SHP77 (cell line): Measurements from ENCODE around the gene GGNBP2.
"Not testable (repeated sequence)": the region's sequence is repeated elsewhere in the genome, so short reads cannot be mapped to it uniquely, and the experiment has no call there.

Experiments used
- DNase-seq, 2 experiments: peaks; one replicate each; lab custom pipeline; 2025; lab: John Stamatoyannopoulos, UW

Gene GGNBP2

DNA sequence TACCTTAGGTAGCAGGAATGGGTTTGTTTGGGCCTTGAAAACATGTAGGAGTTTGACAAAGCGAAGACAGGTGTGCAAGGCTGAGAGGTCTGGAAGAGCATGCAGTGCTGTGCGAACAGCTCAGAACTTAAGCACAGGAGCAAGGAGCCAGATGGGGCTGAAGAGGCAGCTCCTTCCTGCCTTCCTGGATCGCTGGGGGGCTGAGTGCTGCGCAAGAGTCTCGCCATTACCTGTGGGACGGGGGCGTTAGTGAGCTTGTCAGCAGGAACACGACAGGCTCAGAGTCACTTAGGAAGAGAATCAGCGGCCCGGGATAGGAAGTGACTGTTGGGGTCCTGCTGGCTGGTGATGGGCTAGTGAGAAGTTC, 56.2 kb downstream of the GGNBP2 start:
- DNase-seq = no peak

DNA sequence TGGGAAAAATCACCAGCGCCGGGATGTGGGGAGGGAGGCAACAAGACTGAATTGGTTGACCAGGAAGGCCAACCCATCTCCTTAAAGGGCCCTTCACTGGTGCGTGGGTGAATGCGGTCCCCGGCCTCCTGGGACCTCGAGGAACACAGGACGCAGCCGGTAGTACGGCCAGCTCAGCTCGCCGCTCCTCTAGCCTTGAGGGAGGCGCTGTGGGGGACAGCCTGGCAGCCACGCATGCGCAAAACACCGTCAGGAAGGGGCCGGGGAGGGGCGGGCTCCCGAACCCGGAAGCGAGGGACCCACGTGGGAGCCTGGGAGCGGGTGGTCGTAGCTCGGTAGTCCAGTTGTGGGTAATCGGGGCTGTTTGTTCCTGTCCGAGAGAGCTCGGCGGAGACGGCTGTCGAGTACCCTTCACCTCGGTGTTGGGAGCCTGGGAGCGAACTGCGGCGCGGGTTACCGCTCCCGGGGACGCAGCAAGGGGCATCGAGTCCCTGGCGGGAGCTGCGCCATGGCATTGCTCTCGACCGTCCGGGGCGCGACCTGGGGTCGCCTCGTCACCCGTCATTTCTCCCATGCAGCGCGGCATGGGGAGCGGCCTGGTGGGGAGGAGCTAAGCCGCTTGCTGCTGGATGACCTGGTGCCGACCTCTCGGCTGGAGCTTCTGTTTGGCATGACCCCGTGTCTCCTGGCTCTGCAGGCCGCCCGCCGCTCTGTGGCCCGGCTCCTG, 56.7 kb downstream of the GGNBP2 start, which contains the start of gene MRM1:
TSS of gene MRM1 (plus strand) at position 281 of the 727 bp plus-strand sequence. CDS start at position 509, 228 bp downstream.
- DNase-seq = peak; percentile 84 to 93

DNA sequence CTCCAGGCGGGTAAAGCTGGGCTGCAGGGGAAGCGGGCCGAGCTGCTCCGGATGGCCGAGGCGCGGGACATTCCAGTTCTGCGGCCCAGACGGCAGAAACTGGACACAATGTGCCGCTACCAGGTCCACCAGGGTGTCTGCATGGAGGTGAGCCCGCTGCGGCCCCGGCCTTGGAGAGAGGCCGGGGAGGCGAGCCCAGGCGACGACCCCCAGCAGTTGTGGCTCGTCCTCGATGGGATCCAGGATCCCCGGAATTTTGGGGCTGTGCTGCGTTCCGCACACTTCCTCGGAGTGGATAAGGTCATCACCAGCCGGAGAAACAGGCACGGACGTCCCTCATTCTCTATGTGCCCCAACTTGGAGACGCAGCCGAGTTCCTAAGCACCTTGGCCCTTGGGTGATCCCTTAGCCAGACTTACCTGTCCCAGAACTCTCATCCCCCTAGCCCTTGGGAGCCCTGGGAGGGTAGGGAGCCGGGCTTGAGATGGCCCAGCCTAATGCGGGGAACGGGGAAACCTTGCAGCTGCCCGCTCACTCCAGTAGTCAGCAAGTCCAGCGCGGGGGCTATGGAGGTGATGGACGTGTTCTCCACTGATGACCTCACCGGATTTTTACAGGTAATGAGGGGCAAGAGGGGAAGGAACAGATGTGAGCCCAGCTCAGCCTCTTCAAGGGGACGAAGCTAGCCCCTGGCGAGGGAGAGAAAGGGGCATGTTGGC, 57.5 kb downstream of the GGNBP2 start:
- DNase-seq = no peak

DNA sequence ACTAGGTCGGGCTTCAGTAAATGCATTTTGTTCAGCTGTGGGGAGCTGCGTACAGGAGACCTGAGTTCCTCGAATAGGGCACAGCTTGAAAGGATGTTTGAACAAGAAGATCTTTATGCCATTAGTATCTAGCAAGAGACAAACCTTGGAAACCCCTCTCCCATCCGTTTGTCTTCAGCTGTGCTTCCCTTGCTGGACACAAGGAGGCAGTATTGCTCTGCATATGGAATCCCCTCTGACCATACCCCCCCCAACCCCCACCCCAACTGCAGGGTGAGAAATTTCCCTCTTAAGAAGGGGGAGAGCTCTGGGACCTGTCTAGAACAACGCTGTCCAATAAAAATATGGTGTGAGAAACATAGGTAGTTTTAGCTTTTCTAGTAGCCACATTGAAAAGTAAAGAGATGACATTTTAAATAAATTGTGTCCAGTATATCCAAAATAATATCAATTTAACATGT, 58.2 kb downstream of the GGNBP2 start:
- peak; percentile 50 to 57 for DNase-seq

DNA sequence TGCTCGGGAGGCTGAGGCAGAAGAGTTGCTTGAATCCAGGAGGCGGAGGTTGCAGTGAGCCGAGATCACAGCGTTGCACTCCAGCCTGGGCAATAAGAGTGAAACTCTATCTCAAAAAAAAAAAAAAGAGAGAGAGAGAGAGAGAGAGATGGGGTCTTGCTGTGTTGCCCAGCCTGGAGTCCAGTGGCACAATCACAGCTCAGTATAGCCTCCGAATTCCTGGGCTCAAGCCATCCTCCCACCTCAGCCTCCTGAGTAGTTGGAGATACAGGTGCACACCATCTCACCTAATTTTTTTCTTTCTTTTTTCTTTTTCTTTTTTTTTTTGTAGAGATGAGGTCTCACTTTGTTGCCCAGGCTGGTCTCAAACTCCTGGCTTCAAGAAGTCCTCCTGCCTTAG, 60.3 kb downstream of the GGNBP2 start:
- DNase-seq = not testable (repeated sequence)

DNA sequence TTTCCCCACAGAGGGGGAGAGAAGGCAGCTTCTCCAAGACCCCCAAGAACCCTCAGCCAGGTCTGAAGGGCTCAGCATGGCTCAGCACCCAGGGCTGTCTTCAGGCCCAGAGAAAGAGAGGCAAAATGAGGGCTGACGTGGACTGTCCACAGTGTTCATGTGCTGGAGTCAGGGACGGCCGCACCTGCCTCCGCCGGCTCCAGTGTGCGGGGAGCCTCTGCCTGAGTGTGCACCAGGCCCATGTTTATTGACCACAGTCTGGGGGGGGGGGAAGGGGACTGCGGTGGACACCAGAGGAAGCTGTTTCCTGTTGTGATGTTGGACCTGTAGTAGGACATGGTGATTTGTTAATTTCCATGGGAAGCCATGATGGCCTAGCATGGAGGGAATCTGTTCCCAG, 63.6 kb downstream of the GGNBP2 start:
- peak; percentile 36 to 58 for DNase-seq

DNA sequence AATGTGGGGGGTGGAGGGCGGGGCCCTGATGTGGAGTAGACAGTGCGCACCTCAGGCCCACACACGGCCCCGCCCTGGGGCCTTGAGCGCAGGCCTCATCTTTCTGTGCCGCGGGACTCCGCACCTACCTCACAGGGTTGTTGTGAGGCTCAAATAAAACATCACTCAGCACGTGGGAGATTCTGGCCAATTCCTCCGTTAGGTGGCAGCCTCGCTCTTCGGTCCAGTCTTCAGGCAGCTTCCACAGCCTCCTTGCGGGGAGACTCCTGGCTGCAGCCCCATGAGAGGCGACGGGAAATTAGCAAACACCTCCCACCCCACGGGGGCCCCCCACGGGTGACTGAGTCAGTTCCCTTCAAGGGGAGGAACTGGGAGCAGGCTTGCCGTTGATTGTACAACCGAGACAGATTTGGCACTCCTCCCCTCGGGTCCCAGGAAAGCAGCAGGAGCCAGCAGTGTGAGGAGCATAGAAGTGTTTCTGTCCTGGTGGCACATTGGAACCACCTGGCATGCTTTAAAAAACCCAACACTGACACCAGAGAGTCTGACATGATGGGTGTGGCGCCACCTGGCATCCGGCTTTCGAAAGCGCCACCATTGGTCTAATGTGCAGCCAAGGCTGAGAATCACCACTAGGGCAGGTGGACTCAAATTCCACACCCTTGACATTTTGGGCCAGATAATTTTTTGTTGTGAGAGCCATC, 64.2 kb downstream of the GGNBP2 start:
- DNase-seq = peak; percentile 56 to 72

DNA sequence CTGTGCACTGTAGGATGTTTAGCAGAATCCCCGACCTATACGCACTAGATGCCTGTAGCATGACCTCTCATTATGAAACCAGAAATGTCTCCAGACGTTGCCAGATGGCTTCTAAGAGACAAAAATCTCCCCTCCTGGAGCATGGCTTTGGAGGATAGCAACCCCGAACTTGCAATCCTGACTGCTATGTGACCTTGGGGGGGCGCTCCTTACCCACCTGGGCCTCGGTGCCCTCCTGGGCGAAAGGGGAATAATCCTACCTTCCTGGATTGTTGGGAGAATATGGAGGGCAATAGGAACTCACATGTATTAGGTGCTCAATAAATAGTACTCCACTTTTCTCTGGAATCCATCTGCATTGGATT, 64.8 kb downstream of the GGNBP2 start:
- no peak for DNase-seq

DNA sequence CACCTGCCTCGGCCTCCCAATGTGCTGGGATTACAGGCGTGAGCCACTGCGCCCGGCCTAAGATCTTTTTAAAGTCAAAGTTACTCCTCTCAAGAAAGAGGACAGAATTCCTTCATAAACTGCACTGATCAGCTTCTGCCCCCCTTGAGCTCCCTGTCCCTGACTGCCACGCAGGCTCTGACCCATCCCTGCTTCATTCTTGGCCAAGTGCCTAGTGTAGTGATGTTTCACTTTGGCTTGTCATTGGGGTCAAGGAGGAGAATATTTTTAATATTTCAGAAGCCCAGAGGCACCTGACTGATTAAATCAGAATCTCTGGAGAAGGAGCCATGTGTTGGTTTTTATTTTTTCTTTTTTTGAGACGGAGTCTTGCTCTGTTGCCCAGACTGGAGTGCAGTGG, 65.8 kb downstream of the GGNBP2 start:
- no peak for DNase-seq

DNA sequence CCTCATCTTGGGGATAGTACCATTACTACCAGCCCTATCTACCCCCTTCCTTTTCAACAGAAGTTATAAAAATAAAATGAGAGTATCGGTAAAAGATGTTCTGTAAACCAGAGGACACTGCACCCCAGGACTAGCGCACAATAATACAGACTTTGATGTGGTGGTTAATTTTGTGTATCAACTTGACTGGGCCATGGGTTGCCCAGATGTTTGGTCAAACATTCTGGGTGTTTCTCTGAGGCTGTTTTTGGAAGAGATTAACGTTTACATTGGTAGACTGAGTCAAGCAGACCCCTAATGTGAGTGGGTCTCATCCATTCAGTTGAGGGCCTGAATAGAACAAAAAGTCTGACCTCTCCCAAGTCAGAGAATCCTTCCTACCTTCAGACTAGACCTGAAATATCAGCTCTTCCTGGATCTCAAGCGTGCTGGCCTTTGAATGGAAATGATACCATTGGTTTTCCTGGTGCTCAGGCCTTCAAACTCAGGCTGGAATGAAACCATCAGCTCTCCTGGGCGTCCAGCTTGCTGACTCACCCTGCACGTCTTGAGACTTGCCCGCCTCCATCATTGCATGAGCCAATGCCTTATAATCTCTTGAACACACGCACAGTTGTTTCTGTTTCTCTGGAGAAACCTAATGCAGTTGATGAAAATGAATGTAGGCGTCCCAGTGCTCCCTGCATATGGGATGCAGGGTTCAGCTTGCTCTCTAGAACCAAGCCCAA, 66.8 kb downstream of the GGNBP2 start:
- DNase-seq = no peak

DNA sequence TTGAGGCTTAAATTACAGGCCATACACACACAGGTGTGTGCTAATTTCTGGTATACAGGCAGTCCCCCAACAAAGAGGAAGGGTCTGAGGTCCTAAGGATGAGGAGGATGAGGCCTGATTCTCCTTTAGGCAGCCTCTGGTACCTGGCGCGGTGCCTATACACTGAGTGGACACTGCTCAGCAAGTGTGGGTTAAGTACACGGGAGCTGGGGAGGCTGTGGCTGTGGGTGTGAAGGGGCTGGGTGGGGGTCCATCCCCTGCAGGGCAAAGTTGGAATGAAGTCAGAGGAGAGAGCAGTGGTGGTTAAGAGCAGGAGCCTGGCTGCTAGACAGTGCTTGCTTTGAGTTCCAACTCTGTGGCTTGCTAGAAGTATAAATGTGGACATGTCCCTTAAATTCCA, 67.6 kb downstream of the GGNBP2 start:
- no peak for DNase-seq

DNA sequence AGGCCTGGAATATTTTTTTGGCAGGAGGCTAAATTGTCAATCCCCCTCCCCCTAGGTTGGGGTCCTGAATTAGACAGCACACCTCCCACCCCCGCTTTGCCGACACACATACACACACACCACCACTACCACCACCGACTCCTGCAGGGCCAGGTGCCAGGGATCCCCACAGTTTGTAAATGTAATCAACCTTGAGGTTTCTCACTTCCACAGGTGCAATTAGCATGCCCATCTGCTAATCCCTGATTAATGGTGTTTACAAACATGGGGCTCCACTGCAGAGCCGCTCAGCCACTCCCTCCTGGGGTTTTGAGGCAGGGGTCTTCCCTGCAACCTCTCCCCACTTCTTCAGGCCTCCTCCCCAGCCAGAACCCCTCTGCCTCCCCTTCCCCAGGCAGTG, 68.4 kb downstream of the GGNBP2 start:
- DNase-seq = no peak

DNA sequence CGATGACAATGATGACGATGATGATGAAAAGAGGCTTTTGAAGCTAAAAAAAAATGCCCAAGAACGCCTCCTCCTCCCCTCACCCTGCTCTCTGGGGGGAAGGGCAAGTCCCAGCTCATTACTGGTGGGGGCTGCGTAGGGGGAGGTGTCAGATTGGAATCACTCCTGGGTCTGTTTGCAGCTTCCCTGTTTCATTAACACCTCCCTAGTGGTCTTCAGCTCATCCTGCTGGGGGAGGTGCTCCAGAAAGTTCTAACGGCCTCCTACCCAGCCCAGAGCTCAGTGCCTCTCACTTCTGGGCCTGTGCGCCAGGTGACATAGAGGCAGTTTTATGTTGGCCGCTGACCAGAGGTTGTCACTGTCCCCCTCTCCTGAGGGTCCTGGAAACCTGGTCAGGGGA, 69.4 kb downstream of the GGNBP2 start:
- no peak for DNase-seq

DNA sequence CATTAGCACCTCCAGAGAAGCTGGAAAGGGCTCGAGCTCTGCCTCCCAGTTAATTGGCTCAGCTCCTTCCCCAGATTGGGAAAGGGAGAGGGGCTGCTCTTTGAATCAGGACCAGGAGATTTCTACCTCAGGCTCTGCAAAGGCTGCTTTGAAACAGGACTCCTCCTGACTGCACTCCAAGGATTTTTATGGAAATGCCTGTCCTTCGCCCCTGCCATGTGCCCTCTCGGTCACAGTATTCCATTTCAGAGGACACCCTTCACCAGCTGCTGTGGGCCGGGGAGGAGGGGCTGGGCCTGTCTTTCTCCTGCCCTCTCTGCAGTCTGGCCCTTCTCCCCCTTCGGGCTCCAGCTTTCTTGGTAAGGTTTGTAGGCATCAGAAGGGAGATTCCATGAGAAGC, 70.2 kb downstream of the GGNBP2 start:
- no peak for DNase-seq

DNA sequence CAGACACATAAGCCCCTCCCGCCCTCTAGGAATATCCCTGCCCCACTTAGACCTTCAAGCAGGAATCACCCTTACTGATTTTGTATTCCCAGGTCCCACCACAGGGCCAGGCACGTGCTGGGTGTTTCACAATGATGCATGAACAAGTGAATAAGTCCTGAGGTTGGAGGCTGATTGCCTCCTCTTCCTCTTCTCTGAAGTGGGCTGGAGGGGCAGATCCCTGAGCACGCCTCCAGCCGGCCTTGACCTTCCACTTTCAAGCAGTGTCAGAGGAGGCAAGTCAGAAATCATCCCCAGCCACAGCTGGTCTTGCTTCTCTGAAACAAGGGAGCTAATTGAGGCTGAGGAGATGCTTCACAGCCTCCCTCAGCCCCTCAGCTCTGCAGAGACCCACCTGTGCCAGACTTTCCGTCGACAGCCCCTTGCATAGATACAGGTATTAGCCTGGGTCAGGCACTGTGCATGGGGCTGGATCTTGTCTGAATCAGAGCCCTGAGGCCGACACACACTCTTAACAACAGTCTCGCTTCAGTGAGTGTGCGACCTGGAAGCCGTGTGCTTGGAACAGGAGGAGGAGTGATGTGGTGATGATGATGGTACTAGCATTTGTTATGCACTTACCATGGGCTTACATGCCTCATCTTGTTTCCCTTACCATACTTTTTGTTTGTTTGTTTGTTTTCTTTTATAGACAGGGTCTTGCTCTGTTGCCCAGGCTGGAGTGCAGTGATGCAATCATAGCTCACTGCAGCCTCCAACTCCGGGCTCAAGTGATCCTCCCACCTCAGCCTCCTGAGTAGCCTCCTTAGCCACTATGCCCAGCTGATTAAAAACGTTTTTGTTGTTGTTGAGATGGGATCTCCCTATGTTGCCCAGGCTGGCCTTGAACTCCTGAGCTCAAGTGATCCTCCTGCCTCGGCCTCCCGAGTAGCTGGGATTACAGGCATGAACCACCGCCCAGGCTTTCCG, 71.6 kb downstream of the GGNBP2 start:
- no peak for DNase-seq

DNA sequence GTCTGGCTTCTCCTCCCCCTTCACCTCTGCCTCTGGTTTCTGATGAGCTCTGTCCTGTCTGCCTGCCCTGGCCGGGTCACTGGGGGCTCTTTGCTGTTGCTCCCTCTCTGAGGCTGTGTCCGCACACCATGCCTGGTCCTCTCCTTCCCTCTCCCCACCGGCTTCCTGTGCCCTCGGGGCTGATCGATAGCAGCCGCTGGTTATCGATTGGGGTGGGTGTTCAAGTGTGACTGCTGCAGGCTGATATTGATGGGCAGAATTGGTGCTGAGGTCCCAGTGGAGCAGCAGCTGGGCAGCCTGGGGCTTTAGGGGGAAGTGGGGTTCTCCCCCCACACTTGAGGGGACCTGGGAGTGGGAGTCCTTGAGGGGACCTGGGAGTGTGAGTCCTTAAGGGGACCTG, 73.1 kb downstream of the GGNBP2 start:
- DNase-seq = no peak

DNA sequence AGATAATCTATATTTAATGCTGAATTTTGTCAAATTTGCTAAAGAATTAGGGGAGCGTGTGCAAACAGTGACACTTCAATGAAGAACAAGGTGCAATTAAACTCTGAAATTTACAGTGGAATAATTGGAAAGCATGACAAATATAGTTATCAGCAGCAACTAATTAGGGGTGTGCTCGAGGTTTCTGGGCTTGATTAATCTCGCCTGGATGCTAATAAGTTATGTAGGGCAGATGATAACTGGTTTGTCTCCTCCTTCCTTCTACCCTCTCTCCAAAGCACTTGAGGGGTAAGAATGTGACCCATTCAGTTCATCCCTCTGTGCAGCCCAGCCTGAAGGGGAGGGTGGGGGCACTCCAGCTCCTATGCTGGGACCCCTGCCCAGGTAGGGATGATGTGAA, 78.6 kb downstream of the GGNBP2 start:
- DNase-seq = no peak

DNA sequence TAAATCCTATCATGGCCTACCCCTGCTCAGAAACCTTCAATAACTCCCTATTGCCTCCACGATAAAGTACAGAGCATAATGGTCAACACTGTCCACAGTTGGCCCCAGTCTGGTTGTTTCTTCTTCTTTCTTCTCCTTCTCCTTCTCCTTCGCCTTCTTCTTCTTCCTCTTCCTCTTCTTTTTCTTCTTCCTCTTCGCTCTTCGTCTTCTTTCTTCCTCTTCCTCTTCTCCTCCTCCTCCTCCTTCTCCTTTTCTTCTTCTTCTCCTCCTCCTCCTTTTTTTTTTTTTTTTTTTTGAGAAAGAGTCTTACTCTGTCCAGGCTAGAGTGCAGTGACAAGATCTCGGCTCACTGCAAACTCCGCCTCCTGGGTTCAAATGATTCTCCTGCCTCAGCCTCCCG, 80.5 kb downstream of the GGNBP2 start:
- no peak for DNase-seq

DNA sequence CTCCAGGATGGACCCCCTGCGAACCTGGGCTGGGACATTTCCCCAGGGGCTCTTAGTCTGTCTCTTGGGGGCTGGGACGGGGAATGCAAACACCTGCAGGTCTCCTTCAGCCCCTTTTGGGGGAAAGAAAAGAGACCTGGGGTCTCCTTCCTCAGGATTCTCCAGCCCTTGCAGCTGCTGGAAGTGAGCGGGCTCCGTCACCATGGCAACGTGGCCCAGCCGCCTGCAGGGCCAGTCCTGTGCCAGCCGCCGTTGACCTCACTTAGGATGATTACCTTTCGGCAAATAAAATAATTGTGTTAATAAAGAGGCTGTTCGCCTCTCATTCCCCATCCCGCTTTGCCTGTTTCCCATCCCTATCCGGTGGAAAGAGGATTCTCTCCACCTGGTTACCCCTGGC, 82.4 kb downstream of the GGNBP2 start:
- peak; percentile 58 to 79 for DNase-seq

DNA sequence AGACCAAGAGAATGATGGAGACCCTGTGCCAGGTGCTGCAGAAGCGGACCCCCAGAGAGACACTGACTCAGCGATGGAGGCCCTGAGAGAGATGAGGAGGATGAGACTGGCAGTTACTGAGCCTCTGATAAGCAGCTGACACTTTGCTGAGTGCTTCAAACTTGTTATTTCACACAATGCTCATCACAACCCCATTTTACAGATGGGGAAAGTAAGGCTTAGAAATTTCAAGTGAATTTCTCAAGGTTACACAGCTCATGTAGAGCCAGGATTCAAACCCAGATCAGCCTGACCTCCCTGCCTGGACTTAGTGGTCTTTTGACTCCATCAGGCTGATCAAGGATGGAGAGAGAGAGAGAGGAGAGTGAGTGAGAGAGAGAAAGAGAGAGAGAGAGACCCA, 83.9 kb downstream of the GGNBP2 start:
- no peak for DNase-seq

DNA sequence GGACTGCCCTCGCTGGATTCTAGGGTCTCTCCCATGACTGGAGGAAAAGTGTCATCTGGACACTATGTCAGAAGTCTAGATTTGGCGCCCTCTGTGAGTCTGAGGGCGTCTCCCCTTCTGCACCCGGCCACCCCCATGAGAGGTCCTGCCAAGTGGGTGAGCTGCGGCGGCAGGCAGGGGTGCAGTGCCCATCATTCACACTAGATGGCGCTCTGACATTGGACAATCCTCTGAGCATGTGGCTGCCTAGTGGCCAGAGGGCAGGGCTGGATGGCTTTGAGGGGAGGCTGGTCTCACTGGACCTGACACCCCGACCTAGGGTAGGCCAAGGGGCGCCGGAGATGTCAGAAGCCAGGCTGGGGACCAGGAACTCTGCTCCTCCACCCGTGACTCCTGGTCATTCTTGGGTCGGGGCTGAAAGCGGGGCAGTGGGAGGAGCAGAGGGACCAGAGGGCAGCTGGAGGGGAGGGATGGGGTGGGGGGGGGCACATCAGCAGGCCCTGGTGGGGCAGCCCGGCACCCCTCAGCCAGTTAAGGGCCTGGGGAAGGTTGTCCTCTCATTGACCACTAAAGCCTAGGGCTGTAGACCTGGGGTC, 84.6 kb downstream of the GGNBP2 start:
- DNase-seq = peak; percentile 42 to 63
